GM18508 (cell line): ENCODE measurements around the gene ADCY6.
A peak's percentile ranks its signal among the peaks of the same experiment; 100 is the strongest.
"Not testable (repeated sequence)": the region's sequence is repeated elsewhere in the genome, so short reads cannot be mapped to it uniquely, and the experiment has no call there.

Experiments used
- ATAC-seq: cut with Tn5 transposase; IDR thresholded peaks from one replicate; pipeline ENCODE4 v1.9.1; 2021; ENCODE audit warnings: moderate number of reproducible peaks; ENCODE audit not compliant: insufficient read depth, unreplicated experiment

ADCY6 gene

GRCh38 chr12:48767521-48767920 is 21.4 kb downstream of the ADCY6 start:
- no peak for ATAC-seq

DNA sequence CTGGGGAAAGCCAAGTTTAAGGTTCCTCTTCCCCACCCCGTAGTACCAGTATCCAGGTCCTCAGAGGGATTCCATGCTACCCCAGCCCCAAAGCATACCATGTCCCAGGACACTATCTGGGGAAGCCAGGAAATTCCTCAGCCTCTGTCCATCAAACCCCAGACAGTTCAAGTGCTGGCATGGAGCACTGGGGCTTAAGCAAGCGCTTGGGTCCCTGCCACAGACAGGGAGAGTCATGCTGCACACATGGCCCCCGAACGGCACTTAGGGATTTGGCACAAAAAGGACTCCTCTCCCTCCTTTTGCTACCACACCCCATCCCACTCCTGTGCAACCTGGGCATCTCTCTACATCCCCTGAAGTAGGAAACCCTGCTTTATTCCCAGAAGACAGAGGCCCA is 21.8 kb downstream of the ADCY6 start:
- no peak for ATAC-seq

- ATAC-seq: no peak
Observed at GRCh38 chr12:48765753-48766162, 23.1 kb downstream of the ADCY6 start.

DNA sequence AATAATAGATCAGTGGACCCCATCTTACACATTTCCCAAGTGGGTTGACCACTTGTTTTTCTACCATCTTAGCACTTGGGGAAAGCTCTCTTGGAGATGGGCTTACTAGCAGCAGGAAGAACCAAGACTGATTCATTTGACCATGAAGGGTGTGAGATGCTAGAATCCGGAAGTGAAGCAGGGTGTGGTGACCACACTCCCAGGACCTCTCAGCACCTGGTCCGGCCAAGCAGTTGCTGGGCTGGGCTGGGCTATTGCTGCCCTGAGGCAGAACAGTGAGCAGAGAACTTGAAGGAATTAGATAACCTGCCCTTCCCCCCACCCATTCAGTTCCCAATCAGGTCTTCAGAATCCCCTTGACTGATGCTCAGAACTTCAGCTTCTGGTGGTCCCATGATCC is 24.4 kb downstream of the ADCY6 start:
- no peak for ATAC-seq

GRCh38 chr12:48758737-48759136 is 30.2 kb downstream of the ADCY6 start:
- no peak for ATAC-seq

DNA sequence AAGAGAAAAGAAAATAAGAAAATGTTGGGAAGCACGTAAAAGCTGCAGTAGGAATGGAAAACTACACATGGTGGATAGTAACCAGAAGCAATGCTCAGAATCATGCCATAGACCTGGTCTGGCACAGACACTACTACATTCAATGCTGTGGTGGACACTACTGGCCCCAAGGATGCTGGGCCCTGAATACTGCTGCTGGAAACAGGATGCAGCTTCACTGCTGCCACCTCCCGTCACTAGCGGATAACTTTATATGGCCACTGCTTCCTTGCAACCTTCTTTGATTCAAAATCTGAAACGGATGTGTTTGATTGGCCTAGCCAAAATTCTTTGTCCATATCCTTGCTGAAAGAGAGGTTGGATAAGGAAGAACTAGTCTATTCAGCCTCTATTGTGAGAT is 30.7 kb downstream of the ADCY6 start:
- no peak for ATAC-seq

DNA sequence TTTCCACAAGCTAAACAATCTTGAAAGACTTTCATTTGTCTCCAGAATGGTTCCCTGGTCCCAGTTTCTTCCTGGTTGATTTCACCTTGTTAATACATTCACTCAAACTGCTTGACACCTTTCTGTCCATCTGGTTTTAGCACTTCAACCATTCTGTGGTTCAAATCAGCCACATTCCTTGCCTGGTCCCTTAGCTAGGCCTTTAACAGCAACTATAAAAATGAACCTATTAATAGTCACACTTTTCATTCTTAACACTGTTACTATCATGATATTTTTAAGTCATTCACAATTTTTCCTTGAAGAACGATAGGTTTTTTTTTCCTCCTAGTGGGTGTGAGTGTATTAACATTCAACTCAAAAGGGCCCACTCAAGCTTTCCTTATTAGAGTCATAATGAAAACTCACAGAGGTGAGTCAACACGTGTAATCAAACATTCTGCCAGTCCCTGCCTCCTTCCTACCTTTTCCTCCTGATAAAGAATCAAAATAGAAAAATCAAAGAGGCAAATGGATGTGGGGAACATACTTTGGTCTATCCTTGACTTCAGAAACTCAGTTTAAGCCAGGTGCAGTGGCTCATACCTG is 38.0 kb downstream of the ADCY6 start:
- ATAC-seq: no peak

- ATAC-seq: no peak
Observed at GRCh38 chr12:48750215-48750614, 38.7 kb downstream of the ADCY6 start.

DNA sequence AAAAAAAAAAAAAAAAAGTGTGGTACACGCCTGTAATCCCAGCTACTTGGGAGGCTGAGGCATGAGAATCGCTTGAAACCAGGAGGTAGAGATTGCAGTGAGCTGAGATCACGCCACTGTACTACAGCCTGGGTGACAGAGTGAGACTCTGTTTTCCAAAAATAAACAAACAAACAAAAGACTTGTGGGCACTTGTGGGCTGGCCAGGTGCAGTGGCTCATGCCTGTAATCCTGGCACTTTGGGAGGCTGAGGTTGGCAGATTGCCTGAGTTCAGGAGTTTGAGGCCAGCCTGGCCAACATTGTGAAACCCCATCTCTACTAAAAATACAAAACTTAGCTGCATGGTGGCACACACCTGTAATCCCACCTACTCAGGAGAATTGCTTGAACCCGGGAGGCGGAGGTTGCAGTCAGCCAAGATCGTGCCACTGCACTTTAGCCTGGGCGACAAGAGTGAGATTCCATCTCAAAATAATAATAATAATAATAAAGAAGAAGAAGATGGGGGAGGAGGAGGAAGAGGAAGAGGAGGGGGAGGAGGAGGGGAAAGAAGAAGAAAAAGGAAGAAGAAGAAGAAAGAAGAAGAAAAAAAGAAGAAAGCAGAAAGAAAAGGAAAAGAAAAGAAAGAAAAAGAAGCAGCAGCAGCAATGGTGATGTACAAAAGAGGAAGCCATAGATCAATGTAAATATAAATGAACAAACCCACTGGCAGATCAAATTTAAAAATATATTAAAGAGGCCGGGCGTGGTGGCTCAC is 44.5 kb downstream of the ADCY6 start:
- no peak for ATAC-seq

DNA sequence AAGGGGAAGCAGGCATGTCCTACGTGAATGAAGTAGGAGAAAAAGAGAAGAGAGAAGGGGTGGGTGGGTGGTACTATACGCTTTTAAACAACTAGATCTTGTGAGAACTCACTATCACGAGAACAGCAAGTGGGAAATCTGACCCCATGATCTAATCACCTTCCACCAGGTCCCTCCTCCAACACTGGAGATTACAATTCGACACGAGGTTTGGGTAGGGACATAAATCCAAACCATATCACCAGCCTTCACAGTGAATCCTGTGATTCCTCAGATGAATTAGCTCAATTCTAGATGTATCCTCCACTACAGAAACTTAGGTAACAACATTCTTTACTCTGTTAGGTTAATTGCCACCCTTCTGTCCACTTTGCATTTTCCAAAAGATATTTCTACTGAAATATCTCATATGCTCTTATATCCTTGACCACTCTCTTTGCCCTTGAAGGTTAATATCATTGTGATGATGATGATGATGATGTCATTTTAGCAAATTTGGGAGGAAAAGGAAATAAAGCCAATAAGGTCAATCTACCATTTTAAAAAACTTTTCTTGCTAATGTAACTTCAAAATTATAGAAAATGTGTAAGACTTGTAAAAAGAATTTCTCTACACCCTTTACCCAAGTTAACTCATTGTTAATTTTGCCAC is 49.1 kb downstream of the ADCY6 start:
- no peak for ATAC-seq

GRCh38 chr12:48736456-48736855 is 52.4 kb downstream of the ADCY6 start:
- no peak for ATAC-seq

DNA sequence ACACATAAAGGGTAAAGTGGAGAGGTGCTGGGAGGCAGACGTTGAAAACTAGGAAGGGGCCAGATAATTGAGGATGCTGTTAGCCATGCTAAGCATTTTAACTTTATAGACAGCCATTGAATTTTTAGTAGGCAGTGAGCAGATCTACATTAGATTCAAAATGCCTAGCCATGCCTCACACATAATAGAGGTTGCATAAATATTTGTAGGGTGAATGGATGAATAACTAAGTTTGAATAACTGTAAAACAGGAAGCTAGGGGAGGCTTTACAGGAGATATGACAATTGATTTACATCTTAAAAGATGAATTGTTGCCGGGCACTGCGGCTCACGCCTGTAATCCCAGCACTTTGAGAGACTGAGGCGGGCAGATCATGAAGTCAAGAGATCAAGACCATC is 60.1 kb downstream of the ADCY6 start:
- ATAC-seq: no peak

- ATAC-seq: not testable (repeated sequence)
Observed at GRCh38 chr12:48720737-48721136, 68.2 kb downstream of the ADCY6 start.

DNA sequence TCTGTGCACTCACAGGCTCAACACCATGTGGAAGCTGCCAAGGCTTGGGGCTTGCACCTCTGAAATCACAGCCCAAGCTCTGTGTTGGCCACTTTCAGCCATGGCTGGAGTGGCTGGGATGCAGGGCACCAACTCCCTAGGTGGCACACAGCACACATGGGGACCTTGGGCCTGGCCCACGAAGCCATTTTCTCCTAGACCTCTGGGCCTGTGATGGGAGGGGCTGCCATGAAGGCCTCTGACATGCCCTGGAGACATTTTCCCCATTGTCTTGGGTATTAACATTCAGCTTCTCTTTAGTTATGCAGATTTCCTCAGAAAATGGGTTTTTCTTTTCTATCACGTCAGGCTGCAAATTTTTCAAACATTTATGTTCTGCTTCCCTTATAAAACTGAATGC is 68.7 kb downstream of the ADCY6 start:
- not testable (repeated sequence) for ATAC-seq

DNA sequence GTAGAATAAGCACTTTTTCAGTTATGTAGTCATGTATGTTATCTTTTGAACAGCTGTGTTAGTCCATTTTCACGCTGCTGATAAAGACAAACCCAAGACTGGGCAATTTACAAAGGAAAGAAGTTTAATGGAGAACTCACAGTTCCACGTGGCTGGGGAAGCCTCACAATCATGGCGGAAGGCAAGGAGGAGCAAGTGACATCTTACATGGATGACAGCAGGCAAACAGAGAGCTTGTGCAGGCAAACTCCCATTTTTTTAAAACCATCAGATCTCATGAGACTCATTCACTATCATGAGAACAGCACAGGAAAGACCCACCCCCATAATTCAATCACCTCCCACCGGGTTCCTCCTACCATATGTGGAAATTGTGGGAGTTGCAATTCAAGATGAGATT is 69.9 kb downstream of the ADCY6 start:
- not testable (repeated sequence) for ATAC-seq

- no peak for ATAC-seq
Observed at GRCh38 chr12:48717252-48717695, 71.6 kb downstream of the ADCY6 start.

GRCh38 chr12:48716493-48717251 is 72.2 kb downstream of the ADCY6 start, which contains the start of gene CCNT1:
Gene CCNT1 (minus strand): TSS chr12:48716707. CDS start chr12:48716675, 32 bp downstream.
- peak; percentile 93 for ATAC-seq
